GM10266 (cell line): Measurements from ENCODE around the gene FIG4.

Experiments
- DNase-seq: peaks from one replicate; pipeline ENCODE4 v3.0.0; 2012; ENCODE audit errors: extremely low spot score
- TF ChIP-seq, protein P1 (sequence below): IDR thresholded peaks from 2 replicates; pipeline ENCODE4 v1.5.1; 2012; ENCODE audit warnings: mild to moderate bottlenecking, low read depth; ENCODE audit not compliant: control insufficient read depth, insufficient read depth; ENCODE audit errors: missing control alignments

The FIG4 gene

GRCh38 chr6:109690737-109691621 lies at the start of gene FIG4, which contains the start of gene AK9:
FIG4 (plus strand) TSS chr6:109691296; CDS start chr6:109691436, 140 bp downstream.
AK9 (minus strand) TSS chr6:109691202; CDS start chr6:109675745, 15,457 bp downstream.
- TF ChIP-seq, protein P1, sequence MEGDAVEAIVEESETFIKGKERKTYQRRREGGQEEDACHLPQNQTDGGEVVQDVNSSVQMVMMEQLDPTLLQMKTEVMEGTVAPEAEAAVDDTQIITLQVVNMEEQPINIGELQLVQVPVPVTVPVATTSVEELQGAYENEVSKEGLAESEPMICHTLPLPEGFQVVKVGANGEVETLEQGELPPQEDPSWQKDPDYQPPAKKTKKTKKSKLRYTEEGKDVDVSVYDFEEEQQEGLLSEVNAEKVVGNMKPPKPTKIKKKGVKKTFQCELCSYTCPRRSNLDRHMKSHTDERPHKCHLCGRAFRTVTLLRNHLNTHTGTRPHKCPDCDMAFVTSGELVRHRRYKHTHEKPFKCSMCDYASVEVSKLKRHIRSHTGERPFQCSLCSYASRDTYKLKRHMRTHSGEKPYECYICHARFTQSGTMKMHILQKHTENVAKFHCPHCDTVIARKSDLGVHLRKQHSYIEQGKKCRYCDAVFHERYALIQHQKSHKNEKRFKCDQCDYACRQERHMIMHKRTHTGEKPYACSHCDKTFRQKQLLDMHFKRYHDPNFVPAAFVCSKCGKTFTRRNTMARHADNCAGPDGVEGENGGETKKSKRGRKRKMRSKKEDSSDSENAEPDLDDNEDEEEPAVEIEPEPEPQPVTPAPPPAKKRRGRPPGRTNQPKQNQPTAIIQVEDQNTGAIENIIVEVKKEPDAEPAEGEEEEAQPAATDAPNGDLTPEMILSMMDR = peak; percentile 31
- DNase-seq = peak; percentile 87

GRCh38 chr6:109644131-109644530 lies 47.0 kb upstream of the FIG4 start:
- TF ChIP-seq, protein P1 = no peak
- no peak for DNase-seq

DNA sequence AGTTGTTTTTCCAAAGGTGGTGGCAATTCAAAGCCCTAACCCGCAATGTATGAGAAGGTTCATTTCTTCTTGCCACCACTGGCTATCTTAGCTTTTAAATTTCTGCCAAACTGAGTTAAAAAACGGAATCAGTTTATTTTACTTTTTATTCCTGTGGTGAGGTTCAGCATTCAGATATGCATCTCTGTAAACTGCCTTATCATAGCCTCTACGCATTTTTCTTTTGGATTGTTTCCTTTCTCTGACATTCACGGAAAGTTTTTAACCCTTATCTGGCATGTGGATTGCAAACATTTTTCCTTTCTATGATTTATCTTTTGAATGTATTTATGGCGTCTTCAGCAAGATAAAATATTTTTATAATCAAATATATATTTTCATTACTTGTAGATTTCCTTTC lies 37.8 kb upstream of the FIG4 start:
- TF ChIP-seq, protein P1 = no peak
- DNase-seq = no peak

GRCh38 chr6:109655761-109656262 lies 35.3 kb upstream of the FIG4 start:
- TF ChIP-seq, protein P1 = no peak
- DNase-seq = no peak

DNA sequence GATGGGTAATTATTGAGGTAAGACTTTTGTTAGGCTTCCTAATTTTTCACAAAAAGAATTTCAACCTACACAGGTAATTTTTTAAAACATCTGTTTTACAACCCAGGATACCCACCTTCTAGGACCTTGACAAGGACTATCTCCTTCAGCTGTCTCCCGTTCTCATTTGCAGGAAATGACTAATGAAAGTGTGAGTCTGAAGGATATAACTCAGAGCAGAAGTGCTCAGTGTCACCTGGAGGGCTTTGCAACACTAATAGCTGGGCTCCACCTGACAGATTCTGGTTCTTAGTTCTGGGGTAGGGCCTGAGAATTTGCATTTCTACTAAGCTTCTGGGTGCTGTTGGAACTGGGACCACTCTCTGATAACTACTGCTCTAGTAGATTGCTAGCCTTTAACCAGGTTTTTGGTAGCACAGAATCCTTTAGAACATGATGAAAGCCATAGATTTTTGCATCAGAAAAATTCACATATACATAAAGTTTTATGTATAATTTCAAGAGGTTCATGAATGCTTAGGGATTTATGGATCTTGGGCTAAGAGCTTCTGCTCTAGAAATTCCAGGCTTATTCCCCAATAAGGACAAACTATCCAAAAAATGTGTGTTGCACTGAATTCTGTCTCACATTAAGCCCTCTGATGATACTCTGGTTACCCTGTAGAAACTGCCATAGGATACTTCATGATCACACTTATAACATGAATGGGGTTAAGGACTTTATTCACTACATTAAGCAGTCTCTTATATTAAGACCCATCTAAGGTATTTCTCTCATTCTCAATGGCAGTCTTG lies 30.4 kb upstream of the FIG4 start:
- TF ChIP-seq, protein P1 = no peak
- DNase-seq = no peak

DNA sequence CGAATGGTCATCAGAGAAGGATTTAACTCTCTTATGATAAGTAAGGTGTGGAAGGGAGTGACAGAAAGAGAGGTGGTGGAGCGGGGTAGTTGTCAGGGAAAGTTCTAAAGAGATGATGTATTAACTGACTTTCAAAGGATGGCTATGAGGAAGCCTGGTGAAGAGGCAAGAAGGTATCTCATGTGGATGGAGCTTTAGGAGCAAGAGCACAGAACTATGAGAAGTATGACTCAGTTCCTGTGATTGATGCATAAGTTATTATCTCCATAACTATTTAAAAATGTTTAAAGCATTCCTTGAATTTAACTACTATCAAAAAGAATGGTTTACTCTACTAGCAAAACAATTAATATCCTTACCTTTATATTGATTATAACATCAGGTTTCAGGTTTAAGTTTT lies 28.9 kb upstream of the FIG4 start:
- no peak for DNase-seq

More for the DNA sequence above, 28.9 kb upstream of the FIG4 start:
- TF ChIP-seq, protein P1 = no peak
